ENCODE data around the gene ATP7A. TPM values are rescaled to one million over a fixed set of nuclear protein-coding genes. Genes with fewer than 3 reads are reported as not detected.
"Not testable (repeated sequence)": the region's sequence is repeated elsewhere in the genome, so short reads cannot be mapped to it uniquely, and the experiment has no call there.

The ATP7A gene
- total RNA-seq, 4 donors from 2014 or later: 19.9 to 33.2 (median 26.8) TPM

DNA sequence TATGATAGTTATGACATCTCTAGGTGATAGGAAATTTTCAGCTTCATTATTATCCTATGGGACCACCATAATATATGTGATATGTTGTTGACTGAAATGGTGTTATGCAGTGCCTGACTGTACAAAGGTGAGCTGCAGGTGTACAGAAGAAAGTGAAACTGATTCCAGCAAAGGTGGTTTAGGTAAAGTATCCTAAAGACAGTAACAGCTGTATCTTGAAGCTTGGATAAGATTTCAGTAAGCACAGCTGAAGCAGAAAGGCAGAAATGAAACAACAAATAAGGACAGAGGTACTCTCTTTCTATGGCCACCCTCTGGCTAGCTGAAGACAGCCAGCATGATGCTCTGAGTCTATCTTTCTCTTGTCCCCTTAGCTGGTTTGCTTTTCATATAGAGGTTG is 163.6 kb downstream of the ATP7A start:
- no peak overlapping the region for H3K27ac ChIP-seq
- no peak overlapping the region for H3K4me3 ChIP-seq
- TF ChIP-seq POLR2A (IDR thresholded peaks at IDR 0.05): no peak
- no peak for TF ChIP-seq POLR2AphosphoS5 (IDR thresholded peaks at IDR 0.05)
- TF ChIP-seq, protein P1, sequence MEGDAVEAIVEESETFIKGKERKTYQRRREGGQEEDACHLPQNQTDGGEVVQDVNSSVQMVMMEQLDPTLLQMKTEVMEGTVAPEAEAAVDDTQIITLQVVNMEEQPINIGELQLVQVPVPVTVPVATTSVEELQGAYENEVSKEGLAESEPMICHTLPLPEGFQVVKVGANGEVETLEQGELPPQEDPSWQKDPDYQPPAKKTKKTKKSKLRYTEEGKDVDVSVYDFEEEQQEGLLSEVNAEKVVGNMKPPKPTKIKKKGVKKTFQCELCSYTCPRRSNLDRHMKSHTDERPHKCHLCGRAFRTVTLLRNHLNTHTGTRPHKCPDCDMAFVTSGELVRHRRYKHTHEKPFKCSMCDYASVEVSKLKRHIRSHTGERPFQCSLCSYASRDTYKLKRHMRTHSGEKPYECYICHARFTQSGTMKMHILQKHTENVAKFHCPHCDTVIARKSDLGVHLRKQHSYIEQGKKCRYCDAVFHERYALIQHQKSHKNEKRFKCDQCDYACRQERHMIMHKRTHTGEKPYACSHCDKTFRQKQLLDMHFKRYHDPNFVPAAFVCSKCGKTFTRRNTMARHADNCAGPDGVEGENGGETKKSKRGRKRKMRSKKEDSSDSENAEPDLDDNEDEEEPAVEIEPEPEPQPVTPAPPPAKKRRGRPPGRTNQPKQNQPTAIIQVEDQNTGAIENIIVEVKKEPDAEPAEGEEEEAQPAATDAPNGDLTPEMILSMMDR (IDR thresholded peaks at IDR 0.05): no peak
- TF ChIP-seq EP300 (IDR thresholded peaks at IDR 0.05): no peak
- DNase-seq (ENCODE audit: low spot score in 2 of 2): no peak
- no peaks in the 10 kb centered on the region for H3K4me1 ChIP-seq
- no peaks in the 10 kb centered on the region for H3K27me3 ChIP-seq
- no peaks in the 10 kb centered on the region for H3K36me3 ChIP-seq
- no peaks in the 10 kb centered on the region for H3K9me3 ChIP-seq

DNA sequence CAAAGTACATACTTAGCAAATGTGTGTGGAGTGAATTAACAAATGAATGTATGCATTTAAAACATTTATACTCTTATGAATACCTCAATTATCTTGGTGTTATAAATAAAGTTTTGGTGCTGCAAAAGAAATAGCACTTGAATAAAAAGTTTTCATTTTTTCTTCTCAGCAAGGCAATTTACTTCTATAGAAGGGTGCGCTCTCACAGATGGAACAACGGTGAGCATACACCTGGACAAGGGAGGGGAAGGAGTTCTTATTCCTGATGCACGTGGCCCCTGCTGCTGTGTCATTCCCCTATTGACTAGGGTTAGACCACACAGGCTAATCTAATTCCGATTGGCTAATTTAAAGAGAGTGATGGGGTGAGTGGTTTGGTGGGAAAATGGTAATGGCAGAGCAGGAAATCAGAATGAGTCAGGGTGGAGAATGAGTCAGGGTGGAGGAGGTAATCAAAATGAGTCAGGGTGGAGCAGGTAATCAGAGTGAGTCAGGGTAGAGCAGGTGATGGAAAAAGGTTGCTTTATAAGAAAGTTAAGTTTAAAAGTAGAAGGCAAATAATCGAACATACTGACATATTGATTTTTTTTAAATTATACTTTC is 165.4 kb downstream of the ATP7A start:
- H3K9me3 ChIP-seq: no peaks in the 10 kb centered on the region
- no peaks in the 10 kb centered on the region for H3K36me3 ChIP-seq
- TF ChIP-seq, protein P1 (IDR thresholded peaks at IDR 0.05): no peak
- no peak for TF ChIP-seq POLR2A (IDR thresholded peaks at IDR 0.05)
- TF ChIP-seq EP300 (IDR thresholded peaks at IDR 0.05): no peak
- no peak for TF ChIP-seq POLR2AphosphoS5 (IDR thresholded peaks at IDR 0.05)
- H3K4me1 ChIP-seq: no peaks in the 10 kb centered on the region
- H3K27me3 ChIP-seq: no peaks in the 10 kb centered on the region
- DNase-seq (ENCODE audit: low spot score in 2 of 2): no peak
- H3K27ac ChIP-seq: no peak overlapping the region
- WGBS: 80% methylated on average over 5 of the region's 5 CpGs
- H3K4me3 ChIP-seq: no peak overlapping the region

- H3K27me3 ChIP-seq; H3K36me3 ChIP-seq; H3K4me3 ChIP-seq; H3K4me1 ChIP-seq; H3K9me3 ChIP-seq; DNase-seq (ENCODE audit: low spot score in 2 of 2); H3K27ac ChIP-seq: not testable (repeated sequence)
- WGBS: 91% methylated on average over 6 of the region's 6 CpGs
Observed at GRCh38 chrX:78081413-78081812, 170.9 kb downstream of the ATP7A start.

DNA sequence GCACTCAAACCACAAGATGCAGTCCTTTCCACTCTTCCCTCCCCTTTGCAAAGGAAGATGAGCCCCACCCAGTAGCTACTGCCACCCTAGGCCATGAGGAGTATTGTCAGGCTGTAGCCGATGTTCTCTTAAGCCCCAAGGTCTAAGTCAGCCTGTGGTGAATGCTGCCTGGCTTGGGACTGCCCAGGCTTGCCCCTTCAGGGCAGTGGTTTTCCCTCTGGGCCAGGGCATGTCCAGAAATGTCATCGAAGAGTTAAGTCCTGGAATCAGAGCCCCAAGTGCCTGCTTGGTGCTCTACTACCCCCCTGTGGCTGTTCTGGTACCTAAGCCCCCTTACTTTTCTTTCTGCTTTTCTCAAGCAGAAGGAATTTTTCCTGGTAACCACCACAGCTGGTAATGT is 181.8 kb downstream of the ATP7A start:
- 30% methylated on average over 2 of the region's 2 CpGs for WGBS
- no peaks in the 10 kb centered on the region for H3K4me1 ChIP-seq
- no peak overlapping the region for H3K4me3 ChIP-seq
- DNase-seq (ENCODE audit: low spot score in 2 of 2): no peak
- H3K36me3 ChIP-seq: no peaks in the 10 kb centered on the region
- H3K27ac ChIP-seq: no peak overlapping the region
- no peaks in the 10 kb centered on the region for H3K9me3 ChIP-seq
- TF ChIP-seq POLR2A (IDR thresholded peaks at IDR 0.05) (no peak), POLR2AphosphoS5 (IDR thresholded peaks at IDR 0.05) (no peak), EP300 (IDR thresholded peaks at IDR 0.05) (no peak)
- TF ChIP-seq, protein P1 (IDR thresholded peaks at IDR 0.05): no peak
- H3K27me3 ChIP-seq: no peaks in the 10 kb centered on the region

GRCh38 chrX:78098108-78098507 is 187.6 kb downstream of the ATP7A start:
- Histone ChIP-seq H3K4me3 (no peak overlapping the region), H3K4me1 (no peaks in the 10 kb centered on the region), H3K27ac (no peak overlapping the region), H3K36me3 (no peaks in the 10 kb centered on the region), H3K27me3 (no peaks in the 10 kb centered on the region), H3K9me3 (no peaks in the 10 kb centered on the region)
- DNase-seq (ENCODE audit: low spot score in 2 of 2): no peak
- TF ChIP-seq POLR2AphosphoS5 (IDR thresholded peaks at IDR 0.05) (no peak), POLR2A (IDR thresholded peaks at IDR 0.05) (no peak), EP300 (IDR thresholded peaks at IDR 0.05) (no peak)

Other genes starting within 250 kb of the ATP7A start
- 100 to 1,000 TPM in 1 of 4 donors, 10 to 100 TPM in 3; 84.4 to 259 (median 90.7) TPM for gene ATRX, start 124.5 kb upstream of the ATP7A start, total RNA-seq
- gene MAGT1, start 15.3 kb upstream of the ATP7A start, total RNA-seq: 10 to 100 TPM; 30.8 to 45.5 (median 38.5) TPM
- gene COX7B, start 11.2 kb upstream of the ATP7A start, total RNA-seq: 100 to 1,000 TPM; 215 to 403 (median 330) TPM
- gene PGAM4, start 58.9 kb downstream of the ATP7A start, total RNA-seq: not detected
- gene PGK1, start 193.6 kb downstream of the ATP7A start, total RNA-seq: 100 to 1,000 TPM; 147 to 193 (median 170) TPM
- gene TAF9B, start 229.0 kb downstream of the ATP7A start, total RNA-seq: 10 to 100 TPM in 2 of 4 donors, 1 to 10 TPM in 2; 8.9 to 14.2 (median 10.7) TPM

Measured in suprapubic skin (tissue), 4 donors.